Common myeloid progenitor, CD34-positive (primary cell): ENCODE data around the gene RNASET2.

Experiments
- CTCF ChIA-PET: fragments of 350-600 bp; sonication (Branson Sonifier 250); formaldehyde crosslinking; loops from one replicate; lab custom pipeline; 2021; ENCODE audit warnings: antibody characterized with exemption; lab: Charles Lee
- POLR2A ChIA-PET: fragments of 350-600 bp; sonication (Branson Sonifier 250); formaldehyde crosslinking; loops from one replicate; lab custom pipeline; 2021; ENCODE audit warnings: antibody characterized with exemption; lab: Charles Lee
- DNase-seq, 3 donors: peaks; one replicate each; pipeline versions ENCODE4 v3.0.0 to v3.0.0-alpha.2; 2013
- H3K27ac ChIP-seq, 2 experiments: 1 replicate in 1 of 2; 2 replicates in 1 of 2; pipeline ENCODE4 v1.7.0; 2013; ENCODE audit warnings: inconsistent platforms in 2 of 2, low read length in 2 of 2, mild to moderate bottlenecking in 2 of 2, low read depth in 1 of 2, moderate library complexity in 1 of 2; ENCODE audit not compliant: severe bottlenecking in 2 of 2, insufficient read depth in 1 of 2, poor library complexity in 1 of 2
- H3K27me3 ChIP-seq, 5 experiments: replicated peaks in 2 of 5; 1 replicate in 3 of 5; 2 replicates in 2 of 5; pipeline versions ENCODE4 v1.6.1 to v1.7.0; 2013; ENCODE audit warnings: low read length in 4 of 5, mild to moderate bottlenecking in 2 of 5, moderate library complexity in 2 of 5, inconsistent platforms in 1 of 5; ENCODE audit not compliant: insufficient read depth in 5 of 5, control insufficient read depth in 4 of 5
- H3K36me3 ChIP-seq, 4 experiments: 1 replicate in 2 of 4; 2 replicates in 2 of 4; pipeline versions ENCODE4 v1.6.1 to v1.7.0; 2013; ENCODE audit warnings: low read length in 3 of 4, control low read depth in 1 of 4, mild to moderate bottlenecking in 1 of 4; ENCODE audit not compliant: control insufficient read depth in 4 of 4, insufficient read depth in 4 of 4
- H3K4me1 ChIP-seq, 4 experiments: 1 replicate in 3 of 4; 2 replicates in 1 of 4; pipeline versions ENCODE4 v1.6.1 to v1.7.1; 2013; ENCODE audit warnings: low read length in 3 of 4, mild to moderate bottlenecking in 3 of 4, control low read depth in 1 of 4, inconsistent platforms in 1 of 4, moderate library complexity in 1 of 4; ENCODE audit not compliant: control insufficient read depth in 4 of 4, insufficient read depth in 4 of 4; ENCODE audit errors: control extremely low read depth in 1 of 4
- H3K4me3 ChIP-seq, 7 experiments: 1 replicate in 4 of 7; 2 replicates in 3 of 7; pipeline versions ENCODE4 v1.5.1 to v1.7.0; 2013; ENCODE audit warnings: mild to moderate bottlenecking in 7 of 7, low read length in 6 of 7, moderate library complexity in 6 of 7, inconsistent platforms in 2 of 7, low read depth in 2 of 7, control low read depth in 1 of 7; ENCODE audit not compliant: insufficient read depth in 4 of 7, control insufficient read depth in 1 of 7; ENCODE audit errors: extremely low read depth in 1 of 7
- H3K9me3 ChIP-seq, 5 experiments: 1 replicate in 4 of 5; 2 replicates in 1 of 5; pipeline versions ENCODE4 v1.6.1 to v1.7.1; 2013; ENCODE audit warnings: low read length in 4 of 5, mild to moderate bottlenecking in 2 of 5, inconsistent platforms in 1 of 5, low read depth in 1 of 5, moderate library complexity in 1 of 5; ENCODE audit not compliant: control insufficient read depth in 4 of 5, insufficient read depth in 2 of 5; ENCODE audit errors: control extremely low read depth in 1 of 5
- WGBS: methylation state at CpG from one replicate; pipeline ENCODE4 v1.1.5; 2013; ENCODE audit not compliant: insufficient coverage; 5-methylcytosine and 5-hydroxymethylcytosine counted together

The RNASET2 gene

DNA sequence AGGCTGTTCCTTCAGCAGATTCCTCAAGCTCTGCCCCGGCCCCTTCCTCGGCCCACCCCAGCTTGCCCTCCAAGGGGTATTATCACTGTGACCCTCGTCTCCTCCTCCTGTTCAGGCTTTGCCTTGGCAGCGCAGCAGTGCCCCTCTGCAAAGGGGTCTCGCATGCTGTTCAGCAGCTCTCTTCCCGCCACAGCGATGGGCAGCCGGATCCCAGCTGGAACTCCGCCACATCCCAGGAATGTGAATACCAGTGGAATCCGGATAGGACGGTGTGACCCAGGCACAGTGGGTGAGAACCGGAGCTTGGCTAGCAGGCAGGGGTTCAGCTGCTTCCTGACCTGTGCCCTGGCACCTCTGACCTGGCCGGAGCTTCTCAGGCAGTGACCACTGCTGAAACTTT, 52.9 kb downstream of the RNASET2 start:
- Histone ChIP-seq H3K9me3 (no peaks in the 10 kb centered on the region), H3K27me3 (peaks cover 0 to 6% (median 0%) of the 10 kb centered on the region in 5 experiments), H3K4me1 (peaks cover 6 to 28% (median 11%) of the 10 kb centered on the region in 4 experiments), H3K4me3 (no peak overlapping the region), H3K36me3 (no peaks in the 10 kb centered on the region), H3K27ac (no peak overlapping the region)
- ChIA-PET POLR2A (no interaction called here), CTCF (interaction anchor here (0.9 kb wide), 1 partner anchor 117 kb away, joined by 3 read pairs; no protein-coding TSS in a partner anchor)
- no peak for DNase-seq
- WGBS: 100% methylated on average over 13 of the region's 13 CpGs

DNA sequence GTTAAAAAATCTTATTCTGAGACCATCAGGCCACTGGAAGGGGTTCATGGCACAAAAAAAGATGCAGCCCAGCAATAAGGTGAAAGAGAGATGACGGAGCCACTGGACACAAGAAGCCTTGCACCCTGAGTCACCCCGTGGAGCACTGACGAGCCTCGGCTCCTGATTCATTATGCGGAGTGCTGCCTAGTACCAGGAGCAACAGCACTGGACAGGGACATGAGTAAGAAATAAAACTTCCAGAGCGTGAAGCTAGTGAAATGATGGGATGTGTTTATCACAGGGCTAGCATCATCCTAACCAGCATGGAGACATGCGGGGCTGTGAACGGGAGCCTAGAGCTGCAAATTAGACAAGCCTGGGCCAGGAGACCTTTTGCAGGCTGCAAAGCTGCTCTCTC, 53.3 kb downstream of the RNASET2 start:
- CTCF ChIA-PET: no interaction called here
- Histone ChIP-seq H3K27ac (no peak overlapping the region), H3K36me3 (no peaks in the 10 kb centered on the region), H3K4me3 (no peak overlapping the region), H3K27me3 (peaks cover 0 to 6% (median 0%) of the 10 kb centered on the region in 5 experiments), H3K9me3 (no peaks in the 10 kb centered on the region), H3K4me1 (peaks cover 4 to 23% (median 8%) of the 10 kb centered on the region in 4 experiments)
- POLR2A ChIA-PET: no interaction called here
- no peak for DNase-seq
- WGBS: 96% methylated on average over 8 of the region's 8 CpGs

DNA sequence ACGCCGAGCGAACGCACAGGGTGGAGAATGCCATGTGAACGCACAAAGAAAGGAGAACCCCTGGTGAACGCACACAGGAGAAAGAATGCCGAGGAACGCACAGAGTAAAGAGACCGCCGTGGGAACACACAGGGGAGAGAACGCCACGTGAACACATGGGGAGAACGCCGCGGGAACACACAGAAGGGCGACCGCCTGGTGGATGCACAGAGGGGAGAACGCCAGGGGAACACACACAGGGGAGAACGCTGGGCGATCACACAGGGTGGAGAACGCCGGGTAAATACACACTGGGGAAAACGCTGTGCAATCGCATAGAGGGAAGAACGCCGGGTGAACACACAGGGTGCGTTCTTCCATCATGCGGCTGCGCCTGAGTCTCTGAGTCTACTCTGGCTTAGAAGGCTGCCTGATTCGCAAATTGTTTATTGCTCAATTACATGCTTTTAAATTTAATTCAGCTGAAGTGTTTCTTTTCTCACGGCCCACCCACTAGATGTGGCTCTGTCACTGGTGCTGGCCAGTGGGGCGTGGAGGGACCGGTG, 54.1 kb downstream of the RNASET2 start:
- 97% methylated on average over 32 of the region's 33 CpGs for WGBS
- H3K36me3 ChIP-seq: no peaks in the 10 kb centered on the region
- H3K27ac ChIP-seq: no peak overlapping the region
- CTCF ChIA-PET: no interaction called here
- peaks cover 0 to 6% (median 0%) of the 10 kb centered on the region in 5 experiments for H3K27me3 ChIP-seq
- no peaks in the 10 kb centered on the region for H3K9me3 ChIP-seq
- H3K4me1 ChIP-seq: peaks cover 0 to 16% (median 2%) of the 10 kb centered on the region in 4 experiments
- DNase-seq: no peak
- POLR2A ChIA-PET: no interaction called here
- H3K4me3 ChIP-seq: no peak overlapping the region

DNA sequence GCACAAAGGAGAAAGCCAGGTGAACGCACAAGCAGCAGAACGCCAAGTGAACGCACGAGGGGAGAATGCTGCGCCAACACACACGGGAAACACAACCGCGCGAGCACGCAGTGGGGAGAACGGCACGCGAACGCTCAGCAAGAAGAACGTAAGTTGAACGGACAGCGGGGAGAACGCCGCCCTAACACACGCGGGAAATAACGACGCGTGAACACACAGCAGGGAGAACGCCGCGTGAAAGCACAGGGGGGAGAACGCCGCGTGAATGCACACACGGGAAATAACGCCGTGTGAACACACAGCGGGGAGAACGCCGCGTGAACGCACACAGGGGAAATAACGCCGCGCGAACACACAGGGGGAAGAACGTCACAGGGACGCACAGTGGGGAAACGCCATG, 54.7 kb downstream of the RNASET2 start:
- ChIA-PET POLR2A (no interaction called here), CTCF (no interaction called here)
- Histone ChIP-seq H3K4me1 (peaks cover 0 to 9% (median 0%) of the 10 kb centered on the region in 4 experiments), H3K27me3 (peaks cover 0 to 6% (median 0%) of the 10 kb centered on the region in 5 experiments), H3K9me3 (no peaks in the 10 kb centered on the region), H3K36me3 (no peaks in the 10 kb centered on the region), H3K4me3 (no peak overlapping the region), H3K27ac (no peak overlapping the region)
- 94% methylated on average over 45 of the region's 45 CpGs for WGBS
- no peak for DNase-seq

DNA sequence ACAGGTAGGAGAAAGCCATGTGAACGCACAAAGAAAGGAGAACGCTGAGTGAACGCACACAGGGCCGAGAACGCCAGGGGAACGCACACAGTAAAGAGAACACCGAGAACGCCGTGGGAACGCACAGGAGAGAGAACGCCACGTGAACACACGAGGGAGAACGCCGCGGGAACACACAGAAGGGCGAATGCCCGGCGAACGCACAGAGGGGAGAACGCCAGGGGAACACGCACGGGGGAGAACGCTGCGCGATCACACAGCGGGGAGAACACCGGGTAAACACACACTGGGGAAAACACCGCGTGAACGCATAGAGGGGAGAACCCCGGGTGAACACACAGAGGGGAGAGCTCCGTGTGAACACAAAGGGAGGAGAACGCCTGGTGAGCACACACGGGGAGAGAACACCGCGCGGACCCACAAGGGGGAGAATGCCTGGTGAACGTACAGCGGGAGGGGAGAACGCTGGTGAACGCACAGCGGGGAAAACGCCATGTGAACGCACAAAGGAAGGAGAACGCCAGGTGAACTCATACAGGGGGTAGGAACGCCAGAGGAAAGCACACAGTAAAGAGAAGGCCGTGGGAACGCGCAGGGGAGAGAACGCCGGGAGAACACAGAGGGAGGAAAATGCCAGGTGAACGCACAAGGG, 55.3 kb downstream of the RNASET2 start:
- WGBS: 96% methylated on average over 53 of the region's 53 CpGs
- DNase-seq: no peak
- ChIA-PET CTCF (no interaction called here), POLR2A (no interaction called here)
- Histone ChIP-seq H3K9me3 (no peaks in the 10 kb centered on the region), H3K27ac (no peak overlapping the region), H3K4me3 (no peak overlapping the region), H3K27me3 (peaks cover 0 to 6% (median 0%) of the 10 kb centered on the region in 5 experiments), H3K4me1 (peaks cover 0 to 6% (median 0%) of the 10 kb centered on the region in 4 experiments), H3K36me3 (no peaks in the 10 kb centered on the region)

DNA sequence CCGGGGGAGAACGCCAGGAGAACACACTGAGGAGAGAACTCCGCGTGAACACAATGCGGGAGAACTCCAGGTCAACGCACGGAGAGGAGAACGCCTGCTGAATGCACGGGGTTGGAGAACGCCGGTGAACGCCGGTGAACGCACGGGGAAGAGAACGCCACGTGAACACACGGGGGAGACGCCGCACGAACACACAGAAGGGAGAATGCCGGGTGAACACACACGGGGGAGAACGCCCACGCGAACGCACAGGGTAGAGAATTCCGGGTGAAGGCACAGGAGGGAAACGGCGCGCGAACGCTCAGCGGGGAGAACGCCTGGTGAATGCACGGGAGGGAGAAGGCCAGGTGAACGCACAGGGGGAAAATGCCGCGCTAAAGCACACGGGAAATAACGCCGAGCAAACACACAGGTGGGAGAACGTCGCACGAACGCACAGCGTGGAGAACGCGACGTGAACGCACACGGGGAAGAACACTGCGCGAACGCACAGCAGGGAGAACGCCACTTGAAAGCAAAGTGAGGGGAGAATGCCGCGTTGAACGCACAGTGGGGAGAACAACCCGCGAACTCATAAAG, 56.1 kb downstream of the RNASET2 start:
- Histone ChIP-seq H3K4me3 (no peak overlapping the region), H3K9me3 (no peaks in the 10 kb centered on the region), H3K4me1 (no peaks in the 10 kb centered on the region), H3K27ac (no peak overlapping the region), H3K27me3 (peaks cover 0 to 6% (median 0%) of the 10 kb centered on the region in 5 experiments), H3K36me3 (no peaks in the 10 kb centered on the region)
- 97% methylated on average over 61 of the region's 61 CpGs for WGBS
- ChIA-PET CTCF (no interaction called here), POLR2A (no interaction called here)
- no peak for DNase-seq

DNA sequence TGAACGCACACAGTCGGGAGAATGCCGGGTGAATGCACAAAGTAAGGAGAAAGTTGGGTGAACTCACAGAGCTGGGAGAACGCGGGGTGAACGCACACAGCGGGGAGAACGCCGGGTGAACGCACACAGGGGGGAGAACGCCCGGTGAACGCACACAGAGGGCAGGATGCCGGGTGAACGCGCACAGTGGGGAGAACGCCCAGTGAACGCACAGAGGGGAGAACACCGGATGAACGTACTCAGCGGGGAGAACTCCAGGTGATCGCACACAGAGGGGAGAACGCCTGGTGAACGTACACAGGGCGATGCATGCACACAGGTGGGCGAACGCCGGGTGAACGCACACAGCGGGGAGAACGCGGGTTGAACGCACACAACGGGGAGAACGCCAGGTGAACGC, 57.4 kb downstream of the RNASET2 start:
- Histone ChIP-seq H3K4me1 (no peaks in the 10 kb centered on the region), H3K27ac (no peak overlapping the region), H3K27me3 (peaks cover 0 to 2% (median 0%) of the 10 kb centered on the region in 5 experiments), H3K9me3 (no peaks in the 10 kb centered on the region), H3K4me3 (no peak overlapping the region), H3K36me3 (no peaks in the 10 kb centered on the region)
- POLR2A ChIA-PET: no interaction called here
- no peak for DNase-seq
- 97% methylated on average over 35 of the region's 36 CpGs for WGBS
- CTCF ChIA-PET: no interaction called here
